CD4-positive, alpha-beta T cell treated with Interleukin-15 for 4 hours (primary cell): ENCODE results near the gene PRKCE.
A peak's percentile ranks its signal among the peaks of the same experiment; 100 is the strongest.
"Not testable (repeated sequence)": the region's sequence is repeated elsewhere in the genome, so short reads cannot be mapped to it uniquely, and the experiment has no call there.

ENCODE experiments used
- DNase-seq: peaks from one replicate; pipeline ENCODE4 v3.0.0-alpha.2; 2020; ENCODE audit warnings: low spot score

PRKCE gene

GRCh38 chr2:46198164-46198883, 546.8 kb downstream of the PRKCE start:
- DNase-seq, result no peak

- DNase-seq, result no peak
These were observed 547.5 kb downstream of the PRKCE start for GRCh38 chr2:46198966-46199365.

- DNase-seq, result no peak
These were observed 548.7 kb downstream of the PRKCE start for GRCh38 chr2:46200100-46200690.

- DNase-seq, result no peak
These were observed 549.6 kb downstream of the PRKCE start for GRCh38 chr2:46200861-46201605.

GRCh38 chr2:46202453-46202852, 551.0 kb downstream of the PRKCE start:
- no peak for DNase-seq

- no peak for DNase-seq
These were observed 551.5 kb downstream of the PRKCE start for GRCh38 chr2:46202987-46203386.

- DNase-seq, result not testable (repeated sequence)
These were observed 552.2 kb downstream of the PRKCE start for GRCh38 chr2:46203636-46204035.

- DNase-seq, result no peak
These were observed 556.1 kb downstream of the PRKCE start for GRCh38 chr2:46207591-46207990.

- DNase-seq, result no peak
These were observed 557.3 kb downstream of the PRKCE start for GRCh38 chr2:46208766-46209165.

- no peak for DNase-seq
These were observed 558.6 kb downstream of the PRKCE start for GRCh38 chr2:46210063-46210462.

GRCh38 chr2:46211461-46211860, 560.0 kb downstream of the PRKCE start:
- DNase-seq, result no peak

- no peak for DNase-seq
These were observed 562.4 kb downstream of the PRKCE start for GRCh38 chr2:46213906-46214305.

GRCh38 chr2:46216213-46216612, 564.7 kb downstream of the PRKCE start:
- no peak for DNase-seq

- DNase-seq, result not testable (repeated sequence)
These were observed 572.0 kb downstream of the PRKCE start for GRCh38 chr2:46223514-46223913.

GRCh38 chr2:46225150-46225625, 573.7 kb downstream of the PRKCE start:
- DNase-seq, result no peak

- no peak for DNase-seq
These were observed 574.3 kb downstream of the PRKCE start for GRCh38 chr2:46225730-46226129.

GRCh38 chr2:46226620-46227019, 575.1 kb downstream of the PRKCE start:
- DNase-seq, result no peak

GRCh38 chr2:46227022-46227421, 575.5 kb downstream of the PRKCE start:
- no peak for DNase-seq

- no peak for DNase-seq
These were observed 576.3 kb downstream of the PRKCE start for GRCh38 chr2:46227674-46228289.

GRCh38 chr2:46229134-46230063, 577.9 kb downstream of the PRKCE start:
- peak; percentile 35 for DNase-seq

GRCh38 chr2:46230115-46230571, 578.7 kb downstream of the PRKCE start:
- no peak for DNase-seq
